Sigmoid colon (tissue), 3 donors: ENCODE results near the gene MCRS1.

Source experiments
- POLR2A ChIP-seq, 2 donors: fragments of 450-650 bp; IDR thresholded peaks; one replicate each; pipeline ENCODE4 v1.6.1; 2016; ENCODE audit warnings: antibody characterized with exemption in 2 of 2, mild to moderate bottlenecking in 2 of 2, moderate library complexity in 2 of 2
- TF ChIP-seq, protein P1 (sequence below), 4 experiments: fragments of 450-650 bp in 3 of 4; fragments of 200-600 bp in 1 of 4; IDR thresholded peaks; one replicate each; pipeline ENCODE4 v1.5.1; 2016 to 2019; ENCODE audit warnings: antibody characterized with exemption in 4 of 4, mild to moderate bottlenecking in 3 of 4, moderate library complexity in 2 of 4

DNA sequence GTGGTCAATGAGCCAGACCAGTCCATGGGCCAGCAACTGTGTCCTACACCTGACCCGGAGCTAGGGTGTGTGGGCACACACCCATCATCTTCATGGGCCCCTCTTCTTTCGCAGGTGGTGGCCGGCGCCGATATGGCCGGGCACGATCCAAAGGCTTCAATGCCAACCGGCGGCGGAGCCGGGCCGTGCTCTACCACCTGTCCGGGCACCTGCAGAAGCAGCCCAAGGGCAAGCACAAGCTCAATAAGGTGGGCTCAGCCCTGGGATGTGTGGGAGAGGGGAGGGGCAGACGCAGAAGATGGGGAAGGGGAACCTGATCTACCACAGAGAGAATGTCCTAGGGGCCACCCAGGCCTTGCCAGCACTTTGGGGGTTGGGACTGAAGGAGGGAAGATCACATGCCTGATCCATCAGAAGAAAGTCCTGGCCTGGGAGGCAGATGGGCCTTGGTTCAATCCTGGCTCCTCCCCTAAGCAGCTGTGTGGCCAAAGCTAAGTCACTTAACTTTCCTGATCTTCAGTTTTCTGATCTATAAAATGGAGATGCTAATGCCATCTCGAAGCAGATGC, 25.3 kb downstream of the MCRS1 start:
- TF ChIP-seq POLR2A (IDR thresholded peaks at IDR 0.05), result no peak
- TF ChIP-seq, protein P1, sequence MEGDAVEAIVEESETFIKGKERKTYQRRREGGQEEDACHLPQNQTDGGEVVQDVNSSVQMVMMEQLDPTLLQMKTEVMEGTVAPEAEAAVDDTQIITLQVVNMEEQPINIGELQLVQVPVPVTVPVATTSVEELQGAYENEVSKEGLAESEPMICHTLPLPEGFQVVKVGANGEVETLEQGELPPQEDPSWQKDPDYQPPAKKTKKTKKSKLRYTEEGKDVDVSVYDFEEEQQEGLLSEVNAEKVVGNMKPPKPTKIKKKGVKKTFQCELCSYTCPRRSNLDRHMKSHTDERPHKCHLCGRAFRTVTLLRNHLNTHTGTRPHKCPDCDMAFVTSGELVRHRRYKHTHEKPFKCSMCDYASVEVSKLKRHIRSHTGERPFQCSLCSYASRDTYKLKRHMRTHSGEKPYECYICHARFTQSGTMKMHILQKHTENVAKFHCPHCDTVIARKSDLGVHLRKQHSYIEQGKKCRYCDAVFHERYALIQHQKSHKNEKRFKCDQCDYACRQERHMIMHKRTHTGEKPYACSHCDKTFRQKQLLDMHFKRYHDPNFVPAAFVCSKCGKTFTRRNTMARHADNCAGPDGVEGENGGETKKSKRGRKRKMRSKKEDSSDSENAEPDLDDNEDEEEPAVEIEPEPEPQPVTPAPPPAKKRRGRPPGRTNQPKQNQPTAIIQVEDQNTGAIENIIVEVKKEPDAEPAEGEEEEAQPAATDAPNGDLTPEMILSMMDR (IDR thresholded peaks at IDR 0.05), result no peak
